DMS 273 (cell line): Measurements from ENCODE around the gene BLTP2.
A peak's percentile ranks its signal among the peaks of the same experiment; 100 is the strongest.

Experiments
- DNase-seq: peaks from one replicate; lab custom pipeline; 2025; ENCODE audit not compliant: unreplicated experiment; lab: John Stamatoyannopoulos, UW

The BLTP2 gene

GRCh38 chr17:28599311-28600184, 45.4 kb downstream of the BLTP2 start:
- peak; percentile 91 for DNase-seq

GRCh38 chr17:28598799-28599310, 46.1 kb downstream of the BLTP2 start, which contains the start of gene SPAG5:
TSS of gene SPAG5 (minus strand) at chr17:28599025. CDS start at chr17:28598946, 79 bp downstream.
- DNase-seq = peak; percentile 98

- no peak for DNase-seq
Measured at GRCh38 chr17:28598389-28598788, 46.6 kb downstream of the BLTP2 start.

- DNase-seq = no peak
Measured at GRCh38 chr17:28597606-28598383, 47.2 kb downstream of the BLTP2 start.
